NCI-H2227 treated with DMSO at 0.1 percent for 48 hours (cell line): ENCODE results near the gene CORO2B.

Source experiments
- DNase-seq: peaks from one replicate; lab custom pipeline; 2025; lab: John Stamatoyannopoulos, UW

The CORO2B gene

DNA sequence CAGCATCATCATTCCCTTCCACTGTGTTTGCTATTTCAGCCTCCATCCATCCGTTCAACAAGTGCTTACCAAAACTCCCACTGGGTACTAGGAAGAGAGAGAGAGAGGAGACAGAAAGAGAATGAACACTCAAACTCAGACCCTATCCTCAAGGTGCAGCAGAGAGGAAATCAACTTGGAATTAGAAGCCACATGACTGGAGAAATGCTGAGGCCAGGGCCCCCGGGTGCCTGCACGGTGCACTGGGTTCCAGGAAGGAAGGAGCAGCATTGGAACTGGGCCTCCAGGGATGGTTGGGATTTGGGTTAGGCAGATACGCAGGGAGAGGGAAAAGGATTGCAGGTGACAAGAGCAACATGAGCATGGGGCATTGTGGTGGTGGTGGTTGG lies 30.0 kb downstream of the CORO2B start:
- DNase-seq = no peak

DNA sequence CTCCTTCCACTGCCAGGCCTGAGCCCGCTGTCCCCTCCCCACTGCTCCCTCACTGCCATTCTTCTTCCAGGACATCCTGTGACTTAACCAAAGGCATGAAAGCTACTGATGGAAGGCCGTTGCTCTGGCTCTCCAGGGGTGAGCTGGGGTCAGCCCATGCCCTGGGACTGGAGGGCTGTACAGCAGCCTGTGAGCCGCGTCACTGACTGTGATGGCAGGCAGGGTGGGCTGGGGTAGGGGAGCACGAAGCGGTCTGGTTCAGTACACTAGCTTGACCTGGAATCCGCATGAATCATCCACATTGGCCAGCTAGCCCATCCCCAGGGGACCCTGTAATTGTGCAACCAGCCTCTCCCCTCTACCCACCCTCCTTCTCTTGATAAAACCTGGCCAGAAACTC lies 30.8 kb downstream of the CORO2B start:
- no peak for DNase-seq

DNA sequence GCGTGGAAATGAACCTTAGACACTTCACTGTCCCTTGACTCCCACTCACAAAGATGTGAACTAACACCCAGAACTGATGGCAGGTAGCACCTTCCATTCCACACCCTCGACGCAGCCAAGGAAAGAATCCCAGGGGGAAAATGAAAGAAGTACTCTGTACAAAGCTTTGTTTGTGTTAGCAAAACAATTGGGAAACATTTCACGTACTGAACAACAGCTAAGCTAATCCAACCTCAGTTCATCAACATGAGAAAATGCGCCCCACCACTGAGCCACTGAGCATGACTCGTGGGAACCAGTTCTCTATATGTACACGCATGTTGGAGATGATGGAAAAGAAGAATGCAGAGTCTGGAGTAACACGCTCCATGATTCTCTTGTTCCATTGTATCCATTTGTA lies 32.0 kb downstream of the CORO2B start:
- DNase-seq = no peak

DNA sequence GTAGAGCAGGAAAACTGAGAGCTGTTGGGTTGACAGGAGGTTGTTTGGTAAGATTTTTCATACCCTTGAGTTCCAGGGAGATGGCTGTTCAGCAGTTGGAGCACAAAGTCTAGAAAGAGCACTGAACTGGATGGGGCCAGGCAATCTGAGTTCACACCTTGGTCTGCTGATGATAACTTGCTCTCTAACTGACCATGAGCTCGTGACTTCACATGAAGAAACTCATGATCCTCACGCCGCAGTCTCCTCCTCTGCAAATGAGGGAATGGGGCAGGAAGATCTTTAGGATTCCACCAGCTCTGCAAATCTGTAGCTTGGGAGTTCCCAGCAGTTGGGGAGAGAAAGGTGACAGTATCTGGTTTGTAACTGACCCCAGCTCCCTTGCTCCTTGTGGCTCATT lies 33.7 kb downstream of the CORO2B start:
- no peak for DNase-seq

DNA sequence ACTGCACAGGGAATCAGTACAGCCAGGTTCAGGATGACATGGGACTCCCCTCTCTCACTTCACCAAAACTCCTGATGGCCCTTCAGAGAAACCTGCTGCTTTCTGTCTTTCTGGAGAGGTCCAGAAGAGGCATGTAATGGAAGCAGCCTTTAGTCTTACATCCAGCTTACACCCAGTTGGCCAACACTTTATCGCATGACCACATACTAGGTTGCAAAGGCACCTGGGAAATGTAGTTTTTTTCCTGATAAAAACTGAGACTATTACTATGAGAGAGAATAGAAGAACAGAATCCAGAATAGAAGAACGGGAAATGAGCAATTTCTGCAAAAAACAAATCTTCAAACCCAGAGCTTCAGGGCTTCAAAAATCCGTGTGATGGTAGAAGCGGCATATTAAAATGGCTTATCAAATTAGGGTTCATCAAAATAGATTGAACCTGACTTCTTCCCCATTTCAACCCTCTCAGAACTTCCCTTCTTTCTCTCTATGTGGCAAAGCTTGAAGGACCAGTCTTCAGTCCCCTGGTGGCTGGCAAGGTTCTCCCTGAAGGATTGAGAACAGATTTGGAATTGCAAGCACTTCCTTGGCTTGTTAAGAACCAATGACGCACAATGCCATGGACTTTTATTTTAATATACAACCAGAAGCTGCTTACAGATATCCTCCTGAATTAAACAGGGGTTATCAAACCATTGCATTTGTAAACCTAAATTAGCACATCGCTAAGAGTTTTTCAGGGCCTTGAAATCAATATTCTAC lies 34.4 kb downstream of the CORO2B start:
- DNase-seq = no peak

DNA sequence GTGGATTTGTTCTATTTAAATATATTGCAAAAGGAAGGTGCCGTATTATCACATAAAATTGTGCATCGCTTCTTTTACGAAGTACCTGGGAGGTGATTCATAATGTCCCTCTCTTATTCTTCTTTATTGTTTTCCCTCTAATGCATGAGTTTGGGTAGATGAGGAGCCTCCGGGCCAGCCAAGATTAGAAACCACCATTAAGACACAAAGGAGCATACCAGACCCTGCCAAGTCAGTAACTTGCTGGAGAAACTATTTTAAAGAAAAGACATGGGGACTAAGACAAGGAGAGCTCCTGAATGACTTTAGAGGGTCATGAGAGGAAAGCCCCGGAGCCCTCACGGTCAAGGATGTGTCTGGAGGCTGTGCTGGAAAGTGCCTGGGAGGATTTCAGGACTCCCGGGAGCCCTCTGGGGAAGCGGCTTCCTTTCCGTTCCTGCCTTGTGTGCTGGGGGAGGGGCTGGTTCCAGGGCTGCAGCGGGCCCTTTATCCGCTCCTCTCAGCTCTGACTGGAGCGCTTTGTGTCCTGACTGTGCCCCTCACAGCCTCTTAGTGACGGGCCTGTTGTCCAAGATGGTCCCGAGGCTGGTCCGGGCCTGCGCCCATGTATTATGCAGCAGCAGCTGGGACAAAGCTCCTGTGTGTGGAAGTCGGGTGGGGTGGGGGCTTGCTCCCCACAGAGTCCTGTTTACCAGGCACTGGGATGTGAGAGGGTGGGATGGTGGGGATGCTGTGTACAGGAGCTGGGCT lies 35.7 kb downstream of the CORO2B start:
- DNase-seq = no peak

DNA sequence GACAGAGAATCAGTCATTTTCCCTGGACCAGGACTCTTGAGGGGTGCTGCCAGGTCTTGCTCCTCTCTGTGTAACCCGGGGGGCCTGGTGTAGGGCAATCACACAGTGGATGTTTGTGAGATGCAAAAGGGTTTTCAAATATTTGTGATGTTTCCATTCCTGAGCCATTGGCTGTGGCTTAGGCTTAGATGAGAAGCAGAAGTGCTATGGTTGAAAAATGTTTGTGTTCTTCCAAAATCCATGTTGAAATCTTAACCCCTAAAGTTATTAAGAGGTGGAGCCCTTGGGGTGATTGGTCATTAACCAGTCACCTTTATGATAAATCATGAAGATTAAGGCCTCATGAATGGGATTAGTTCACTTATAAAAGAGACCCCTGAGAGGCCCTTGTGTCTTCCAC lies 36.5 kb downstream of the CORO2B start:
- DNase-seq = no peak

DNA sequence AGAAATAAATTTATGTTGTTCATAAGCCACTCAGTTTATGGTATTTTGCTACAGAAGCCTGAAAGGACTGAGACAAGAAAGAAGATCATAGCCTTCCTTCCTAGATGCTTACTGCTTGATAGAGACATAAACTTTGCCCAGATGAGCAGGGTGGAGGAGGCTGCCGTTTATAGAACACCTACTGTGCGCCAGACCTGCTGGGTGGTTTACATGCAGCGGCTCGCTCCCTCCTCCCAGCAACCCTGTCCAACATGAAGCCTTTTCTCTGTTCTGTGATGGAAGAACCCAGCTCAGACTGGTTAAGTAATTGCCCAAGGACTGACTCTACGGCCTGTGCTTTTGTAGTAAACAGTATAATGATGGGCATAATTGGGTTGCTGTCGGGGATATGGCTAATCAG lies 37.0 kb downstream of the CORO2B start:
- peak; percentile 3 for DNase-seq

DNA sequence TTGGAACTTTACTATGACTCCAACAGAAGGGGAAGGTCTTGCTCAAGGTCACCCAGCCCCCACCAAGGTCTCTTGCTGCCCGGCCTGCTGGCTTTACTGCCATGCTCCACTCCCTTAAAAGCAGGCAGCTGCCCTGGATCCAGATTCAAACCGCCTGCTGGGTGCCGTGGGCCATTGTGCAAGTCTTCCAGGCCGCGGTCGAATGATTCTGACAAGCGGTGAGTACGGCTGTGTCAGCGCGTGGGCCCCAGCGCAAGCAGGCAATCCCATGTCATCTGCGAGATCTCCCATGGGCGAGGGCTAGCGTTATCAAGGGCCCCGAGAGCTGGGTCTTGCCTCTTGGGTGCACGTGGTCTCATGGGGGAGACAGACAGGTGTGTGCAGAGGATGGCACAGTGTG lies 37.6 kb downstream of the CORO2B start:
- DNase-seq = no peak

DNA sequence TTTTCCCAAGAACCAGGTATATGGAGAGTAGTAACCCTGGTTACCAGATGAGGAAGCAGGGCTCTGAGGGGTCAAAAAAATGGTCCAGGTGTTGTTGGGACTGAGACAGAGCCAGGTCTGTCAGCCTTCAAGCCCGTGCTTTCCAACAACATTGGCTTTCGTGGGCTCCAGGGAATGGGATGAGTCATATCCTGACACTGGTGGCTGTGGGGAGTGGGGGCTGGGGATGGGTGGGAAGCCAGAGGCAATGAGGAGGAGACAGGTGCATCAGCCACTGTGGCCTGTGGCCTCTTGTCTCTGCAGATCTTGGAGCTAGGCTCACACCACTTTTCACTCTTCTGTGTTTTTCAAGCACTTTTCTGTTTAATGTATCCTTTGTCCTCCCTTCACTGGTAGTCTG lies 38.2 kb downstream of the CORO2B start:
- no peak for DNase-seq

DNA sequence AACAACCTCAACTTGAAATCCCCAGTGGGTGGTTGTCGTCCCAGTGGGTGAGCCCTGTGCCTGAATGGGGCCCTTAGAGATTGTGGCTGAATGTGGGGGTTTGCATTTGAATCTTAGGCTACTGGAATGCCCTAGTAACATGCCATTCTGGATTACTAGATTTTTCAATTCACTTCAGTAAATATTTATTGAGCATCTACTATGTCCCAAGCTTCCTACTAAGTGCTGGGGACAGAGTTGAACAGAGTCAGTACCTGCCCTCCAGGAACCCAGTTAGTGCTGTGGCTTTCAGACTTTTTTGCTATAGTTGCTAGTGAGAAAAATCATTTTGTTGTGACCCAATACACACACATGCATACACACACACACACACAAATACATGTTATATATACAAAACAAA lies 39.0 kb downstream of the CORO2B start:
- no peak for DNase-seq

DNA sequence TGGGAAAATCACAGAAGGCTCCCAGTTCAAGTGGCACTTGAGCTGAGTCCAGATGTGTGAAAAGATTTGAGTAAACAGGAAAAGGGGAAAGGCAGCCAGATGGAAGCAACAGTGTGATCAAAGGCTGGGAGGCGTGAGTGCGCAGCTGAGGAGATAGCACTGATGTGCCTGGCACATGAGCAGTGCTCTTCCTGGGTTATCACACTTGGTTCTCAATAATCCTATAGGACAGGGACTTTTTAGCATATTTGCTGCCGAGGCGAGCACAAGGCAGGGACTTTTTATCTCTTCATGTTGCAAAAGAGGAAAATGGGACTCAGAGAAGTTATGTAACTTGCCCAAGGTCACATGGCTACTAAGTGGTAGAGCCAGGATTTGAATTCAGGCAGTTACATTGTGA lies 39.6 kb downstream of the CORO2B start:
- no peak for DNase-seq

DNA sequence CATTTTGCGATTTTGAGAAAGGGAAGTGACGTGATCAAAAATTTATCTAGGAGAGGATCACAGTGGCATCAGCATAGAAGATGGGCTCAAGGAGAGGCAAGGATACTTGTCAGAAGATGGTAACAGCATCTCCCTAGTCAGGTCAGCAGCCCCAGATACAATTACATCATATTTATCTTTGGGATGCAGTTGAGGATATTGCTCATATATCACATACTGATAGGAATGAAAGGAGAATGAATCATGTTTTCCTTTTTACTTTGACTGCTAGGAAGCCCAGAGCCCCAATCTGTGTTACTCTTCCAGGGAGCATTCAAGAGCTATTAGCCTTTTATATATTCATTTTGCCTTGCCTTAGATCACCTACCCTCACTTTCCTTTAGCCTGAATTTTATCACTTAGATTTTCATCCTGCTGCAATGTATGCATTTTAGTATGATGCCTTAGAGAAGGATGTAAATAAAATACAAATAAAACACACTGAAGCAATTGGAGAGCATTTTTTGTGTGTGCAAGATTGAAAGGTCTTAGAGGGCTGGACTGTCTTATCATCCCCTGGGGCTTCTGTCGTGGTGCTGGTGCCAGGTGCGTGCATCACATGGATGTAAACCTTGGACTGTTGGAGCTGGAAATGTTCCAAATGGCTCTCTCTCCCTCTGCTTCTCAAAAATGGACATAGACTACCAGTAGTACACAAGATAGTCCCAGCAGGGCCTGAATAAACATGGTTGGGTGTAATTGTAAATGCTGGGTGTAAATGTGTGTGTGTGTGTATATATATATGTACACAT lies 40.3 kb downstream of the CORO2B start:
- DNase-seq = no peak

DNA sequence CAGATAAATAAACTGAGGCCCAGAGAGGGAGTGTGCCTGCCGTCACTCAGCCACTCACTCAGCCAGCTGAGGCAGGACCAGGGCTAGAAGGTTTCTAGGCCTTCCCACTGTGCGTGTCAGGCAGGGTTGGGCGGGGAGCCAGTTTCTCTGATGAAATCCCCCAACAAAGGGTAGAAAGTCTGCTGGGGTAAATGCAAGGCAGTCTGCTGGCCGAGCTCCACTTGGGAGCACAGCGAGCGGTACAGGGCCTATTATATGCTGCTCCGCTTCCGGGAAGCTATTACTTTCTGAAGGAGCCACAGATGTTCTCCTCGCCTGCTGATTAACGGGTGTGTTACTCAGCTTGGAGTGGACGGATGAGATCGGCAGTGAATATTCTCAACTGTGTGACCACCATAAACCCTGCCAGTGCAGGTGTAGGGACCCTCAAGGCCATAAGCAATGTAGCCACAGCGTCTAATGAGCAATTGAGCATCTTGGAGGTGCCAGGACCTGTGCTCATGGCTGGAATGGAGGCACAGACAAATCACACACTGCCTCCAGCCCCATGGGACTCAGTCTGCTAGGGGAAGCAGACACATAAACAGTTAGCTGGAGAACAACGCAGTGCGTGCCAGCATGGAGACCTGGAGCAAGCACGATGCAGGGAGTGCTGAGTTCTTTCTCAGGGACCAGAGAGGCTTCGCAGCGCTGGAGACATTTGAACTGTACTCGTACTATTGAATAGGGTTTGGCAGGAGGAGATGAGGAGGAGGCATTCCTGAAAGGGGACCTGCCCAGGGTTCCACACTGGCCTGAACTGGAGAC lies 42.1 kb downstream of the CORO2B start:
- DNase-seq = peak; percentile 89

DNA sequence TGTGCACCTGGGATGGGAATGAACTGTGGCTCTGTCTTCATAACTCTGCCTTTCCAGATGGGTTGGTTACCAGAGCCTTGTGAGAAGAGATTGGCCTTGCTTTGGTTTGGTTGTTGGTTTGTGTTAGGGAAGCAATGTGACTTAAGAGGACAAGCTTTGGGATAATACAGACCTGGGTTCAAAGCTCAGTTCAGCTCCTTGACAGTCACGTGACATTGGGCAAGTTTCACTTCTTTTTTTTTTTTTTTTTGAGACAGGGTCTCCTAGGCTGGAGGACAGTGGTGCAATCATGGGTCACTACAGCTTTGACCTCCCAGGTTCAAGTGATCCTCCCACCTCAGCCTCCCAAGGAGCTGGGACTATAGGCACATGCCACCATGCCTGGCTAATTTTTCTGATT lies 42.7 kb downstream of the CORO2B start:
- no peak for DNase-seq

DNA sequence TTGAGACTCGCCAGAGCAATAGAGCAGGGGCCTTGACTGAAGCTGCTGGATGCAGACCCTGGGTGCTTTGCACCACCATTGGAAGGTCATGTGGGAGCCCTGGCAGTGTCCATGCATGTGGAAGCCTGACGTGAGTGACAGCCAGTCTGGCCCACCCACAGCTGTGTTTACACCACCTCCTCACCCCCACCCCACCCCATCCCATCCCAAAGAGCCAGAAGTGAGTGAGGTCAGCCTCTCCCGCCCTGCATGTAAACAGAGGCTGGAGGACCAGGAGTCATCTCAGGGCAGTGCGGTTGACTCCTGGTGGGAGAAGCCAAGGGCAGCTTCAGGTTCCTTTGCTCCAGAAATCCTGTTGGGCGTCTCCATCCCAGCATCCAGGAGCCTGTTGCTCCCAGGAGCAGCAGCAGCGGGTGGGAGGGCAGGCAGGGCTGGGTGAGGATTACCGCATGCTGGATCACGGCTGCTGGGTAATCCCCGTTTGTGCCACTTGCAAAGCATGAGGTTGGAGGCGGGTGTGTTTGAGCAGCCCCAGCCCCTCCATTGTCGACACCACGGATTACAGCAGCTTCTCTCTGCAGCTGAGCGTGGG lies 44.6 kb downstream of the CORO2B start:
- DNase-seq = no peak

DNA sequence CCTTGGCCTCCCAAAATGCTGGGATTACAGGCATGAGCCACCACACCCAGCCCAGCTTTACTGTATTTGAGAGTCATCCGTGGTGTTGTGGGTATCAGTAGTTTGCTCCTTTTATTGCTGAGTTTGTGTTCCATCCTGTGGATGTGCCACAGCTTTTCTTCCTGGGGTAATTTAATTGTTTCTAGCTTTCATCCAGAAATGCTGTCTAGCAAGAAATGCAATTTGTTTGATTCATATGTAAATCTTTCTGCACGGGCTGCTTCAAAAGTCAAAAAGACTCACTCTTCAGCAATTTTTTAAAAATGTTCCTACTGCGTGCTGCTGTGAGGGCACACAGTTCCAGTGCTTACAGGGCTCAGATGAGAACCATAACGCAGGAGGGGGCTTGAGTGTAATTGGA lies 47.1 kb downstream of the CORO2B start:
- DNase-seq = no peak

DNA sequence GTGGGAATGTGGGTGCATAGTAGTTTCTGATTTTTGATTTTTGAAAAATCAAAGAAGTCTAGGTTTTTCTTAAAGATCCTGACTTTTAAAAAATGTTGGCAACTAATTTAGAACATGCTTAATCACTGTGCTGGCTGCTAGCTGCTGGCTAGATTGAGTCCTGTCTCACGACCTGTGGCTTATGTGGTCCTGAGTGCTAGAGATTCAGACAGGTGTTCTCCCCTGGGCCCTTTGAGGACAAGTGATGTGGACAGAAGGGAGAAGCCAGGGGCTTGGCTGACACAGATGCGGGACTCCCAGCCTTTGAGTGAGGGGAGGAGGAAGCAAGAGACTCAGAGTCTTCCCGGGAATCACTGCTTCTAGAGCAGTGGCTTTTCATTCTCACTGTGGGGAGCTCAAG lies 47.5 kb downstream of the CORO2B start:
- DNase-seq = no peak

DNA sequence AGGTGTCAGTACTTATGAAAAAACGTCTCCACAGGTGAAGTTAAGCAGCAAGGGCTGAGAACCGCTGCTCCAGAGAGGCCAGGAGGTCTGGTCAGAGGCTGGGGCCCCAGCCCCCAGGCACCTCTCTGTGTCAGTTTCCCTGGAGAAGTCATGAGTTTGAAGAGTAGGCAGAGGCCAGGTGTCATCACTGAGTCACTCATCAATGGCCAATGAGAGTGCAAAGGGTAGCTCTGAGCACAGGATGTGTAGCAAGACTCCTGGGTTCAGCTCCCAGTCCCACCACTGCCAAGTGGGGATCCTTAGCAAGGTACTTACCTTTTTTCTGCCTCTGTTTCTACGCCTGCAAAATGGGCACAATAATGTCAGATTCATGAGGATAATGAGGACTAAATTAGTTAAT lies 47.9 kb downstream of the CORO2B start:
- no peak for DNase-seq

DNA sequence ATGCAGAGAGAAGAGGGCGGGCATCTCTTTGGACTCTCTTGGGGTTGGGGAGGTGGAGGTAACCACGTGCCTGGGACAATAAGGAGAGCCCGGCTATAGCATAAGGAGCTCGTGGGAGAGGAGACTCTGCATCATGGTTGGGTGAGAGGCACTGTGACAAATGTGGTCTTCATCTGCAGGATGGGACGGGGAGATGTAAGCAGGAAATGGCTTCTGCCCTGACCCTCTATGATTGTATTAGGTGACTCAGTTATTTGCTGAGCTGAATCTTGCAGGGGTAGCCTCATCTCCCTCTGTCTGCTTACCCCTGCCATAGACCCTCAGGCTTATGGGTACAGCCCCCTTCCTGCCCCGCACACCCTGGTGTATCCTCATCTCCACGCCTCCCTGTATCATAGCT lies 48.7 kb downstream of the CORO2B start:
- no peak for DNase-seq

DNA sequence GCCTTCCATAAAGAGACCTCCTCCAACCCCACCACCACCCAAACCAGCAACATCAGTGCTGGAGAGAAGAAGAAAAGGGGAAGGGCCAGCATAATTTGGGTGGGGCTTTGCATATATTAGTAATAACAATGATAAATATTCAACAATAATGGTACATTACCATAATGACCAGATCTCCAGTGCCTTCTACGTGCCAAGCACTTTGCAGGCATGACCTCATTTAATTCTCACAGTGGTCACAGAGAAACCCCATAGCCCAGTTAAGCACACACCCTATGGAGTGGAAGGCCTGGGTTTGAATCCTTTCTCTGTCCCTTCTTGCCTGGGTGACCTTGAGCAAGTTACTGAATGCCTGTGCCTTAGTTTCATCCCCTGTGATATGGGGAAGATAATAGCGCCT lies 49.2 kb downstream of the CORO2B start:
- DNase-seq = no peak
